GM23248 (cell line): Measurements from ENCODE around the gene ZDHHC14.

Experiments
- EZH2 ChIP-seq: fragments of 200-600 bp; sonication (generic); IDR thresholded peaks from 2 replicates; pipeline ENCODE4 v1.6.1; 2018; ENCODE audit warnings: antibody characterized with exemption, mild to moderate bottlenecking; ENCODE audit not compliant: insufficient read depth, poor library complexity, severe bottlenecking
- EZH2phosphoT487 ChIP-seq: fragments of 200-600 bp; sonication (generic); IDR thresholded peaks from 2 replicates; pipeline ENCODE4 v1.6.1; 2018; ENCODE audit warnings: antibody characterized with exemption, moderate library complexity, mild to moderate bottlenecking, low read depth; ENCODE audit not compliant: insufficient read depth

DNA sequence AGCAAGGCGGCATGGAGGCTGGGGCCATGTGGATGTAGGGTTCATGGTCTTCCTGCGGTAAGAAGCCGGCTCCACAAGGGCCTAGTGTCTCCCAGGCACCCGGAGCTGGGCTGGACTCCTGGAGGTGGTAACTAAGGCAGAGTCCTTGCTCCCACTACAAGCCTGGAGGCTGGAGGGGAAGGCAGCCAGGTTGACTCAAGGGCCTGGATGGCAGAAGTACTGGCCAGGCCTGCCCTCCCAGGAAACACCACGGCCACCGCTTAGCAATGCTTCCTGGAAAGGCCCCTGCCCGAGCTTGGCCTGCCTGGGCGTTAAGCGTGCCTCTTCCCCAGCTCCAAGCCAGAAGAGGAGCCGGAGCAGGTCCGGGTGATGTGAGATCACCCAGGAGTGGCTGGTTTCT, 182.0 kb downstream of the ZDHHC14 start:
- TF ChIP-seq EZH2 (no peak), EZH2phosphoT487 (no peak)
